Muscle layer of colon (tissue), 2 donors: ENCODE data around the gene TP53BP2.

Experiments used
- H3K27ac ChIP-seq: one replicate; pipeline ENCODE4 v1.7.0; 2013; ENCODE audit warnings: low read depth, mild to moderate bottlenecking, low read length, moderate library complexity
- H3K27me3 ChIP-seq, 2 donors: one replicate each; pipeline ENCODE4 v1.7.0; 2013; ENCODE audit warnings: low read length in 2 of 2, mild to moderate bottlenecking in 2 of 2; ENCODE audit not compliant: insufficient read depth in 2 of 2, control insufficient read depth in 1 of 2
- H3K36me3 ChIP-seq: one replicate; pipeline ENCODE4 v1.7.0; 2013; ENCODE audit warnings: mild to moderate bottlenecking, low read length; ENCODE audit not compliant: insufficient read depth
- H3K4me1 ChIP-seq: one replicate; pipeline ENCODE4 v1.7.0; 2013; ENCODE audit warnings: mild to moderate bottlenecking, low read length; ENCODE audit not compliant: insufficient read depth
- H3K4me3 ChIP-seq, 2 donors: one replicate each; pipeline ENCODE4 v1.7.0; 2013; ENCODE audit warnings: low read length in 2 of 2, low read depth in 1 of 2, mild to moderate bottlenecking in 1 of 2, moderate library complexity in 1 of 2
- H3K9ac ChIP-seq: one replicate; pipeline ENCODE4 v1.7.0; 2013; ENCODE audit warnings: low read length
- H3K9me3 ChIP-seq: one replicate; pipeline ENCODE4 v1.7.0; 2013; ENCODE audit warnings: mild to moderate bottlenecking, low read length
- donor health status: abdominal sarcoma.
- donor health status: Adenocarcinoma of cecum.

The TP53BP2 gene

GRCh38 chr1:223765719-223766340, 79.9 kb downstream of the TP53BP2 start:
- no peak overlapping the region for H3K27ac ChIP-seq
- H3K9ac ChIP-seq, result no peak overlapping the region

GRCh38 chr1:223765036-223765718, 80.6 kb downstream of the TP53BP2 start:
- Histone ChIP-seq H3K9me3 (no peaks in the 10 kb centered on the region), H3K27ac (no peak overlapping the region), H3K9ac (no peak overlapping the region), H3K4me1 (no peaks in the 10 kb centered on the region), H3K4me3 (no peak overlapping the region), H3K27me3 (no peaks in the 10 kb centered on the region), H3K36me3 (peaks cover 67% of the 10 kb centered on the region)

More at GRCh38 chr1:223765719-223766340, 79.9 kb downstream of the TP53BP2 start:
- Histone ChIP-seq H3K36me3 (peaks cover 67% of the 10 kb centered on the region), H3K4me3 (no peak overlapping the region), H3K4me1 (peaks cover 2% of the 10 kb centered on the region), H3K27me3 (no peaks in the 10 kb centered on the region), H3K9me3 (no peaks in the 10 kb centered on the region)

GRCh38 chr1:223763881-223764280, 81.9 kb downstream of the TP53BP2 start:
- no peak overlapping the region for H3K9ac ChIP-seq

GRCh38 chr1:223763251-223763650, 82.5 kb downstream of the TP53BP2 start:
- Histone ChIP-seq H3K9me3 (no peaks in the 10 kb centered on the region), H3K36me3 (peaks cover 67% of the 10 kb centered on the region), H3K27me3 (no peaks in the 10 kb centered on the region), H3K9ac (no peak overlapping the region), H3K4me3 (no peak overlapping the region), H3K27ac (no peak overlapping the region), H3K4me1 (no peaks in the 10 kb centered on the region)

More at GRCh38 chr1:223763881-223764280, 81.9 kb downstream of the TP53BP2 start:
- Histone ChIP-seq H3K36me3 (peaks cover 65% of the 10 kb centered on the region), H3K4me1 (no peaks in the 10 kb centered on the region), H3K27ac (no peak overlapping the region), H3K4me3 (no peak overlapping the region), H3K9me3 (no peaks in the 10 kb centered on the region), H3K27me3 (no peaks in the 10 kb centered on the region)

GRCh38 chr1:223761411-223761810, 84.3 kb downstream of the TP53BP2 start:
- Histone ChIP-seq H3K9me3 (no peaks in the 10 kb centered on the region), H3K27ac (no peak overlapping the region), H3K9ac (no peak overlapping the region), H3K4me1 (no peaks in the 10 kb centered on the region), H3K4me3 (no peak overlapping the region), H3K27me3 (no peaks in the 10 kb centered on the region), H3K36me3 (peaks cover 77% of the 10 kb centered on the region)

- no peak overlapping the region for H3K27ac ChIP-seq
- no peak overlapping the region for H3K9ac ChIP-seq
- H3K27me3 ChIP-seq, result no peaks in the 10 kb centered on the region
- no peaks in the 10 kb centered on the region for H3K4me1 ChIP-seq
- no peak overlapping the region for H3K4me3 ChIP-seq
- peaks cover 73% of the 10 kb centered on the region for H3K36me3 ChIP-seq
- no peaks in the 10 kb centered on the region for H3K9me3 ChIP-seq
Observed at GRCh38 chr1:223760833-223761232, 84.9 kb downstream of the TP53BP2 start.

GRCh38 chr1:223759273-223759672, 86.5 kb downstream of the TP53BP2 start:
- Histone ChIP-seq H3K27me3 (no peaks in the 10 kb centered on the region), H3K36me3 (peaks cover 69% of the 10 kb centered on the region)

GRCh38 chr1:223758734-223759133, 87.0 kb downstream of the TP53BP2 start:
- Histone ChIP-seq H3K27me3 (no peaks in the 10 kb centered on the region), H3K4me1 (no peaks in the 10 kb centered on the region), H3K27ac (no peak overlapping the region), H3K9ac (no peak overlapping the region), H3K9me3 (no peaks in the 10 kb centered on the region), H3K36me3 (peaks cover 67% of the 10 kb centered on the region), H3K4me3 (no peak overlapping the region)

More at GRCh38 chr1:223759273-223759672, 86.5 kb downstream of the TP53BP2 start:
- no peaks in the 10 kb centered on the region for H3K4me1 ChIP-seq
- no peak overlapping the region for H3K27ac ChIP-seq
- H3K9me3 ChIP-seq, result no peaks in the 10 kb centered on the region
- H3K4me3 ChIP-seq, result no peak overlapping the region
- H3K9ac ChIP-seq, result no peak overlapping the region

GRCh38 chr1:223756806-223757700, 88.7 kb downstream of the TP53BP2 start:
- Histone ChIP-seq H3K4me3 (no peak overlapping the region), H3K27ac (no peak overlapping the region), H3K36me3 (peaks cover 68% of the 10 kb centered on the region), H3K9me3 (no peaks in the 10 kb centered on the region), H3K4me1 (no peaks in the 10 kb centered on the region), H3K27me3 (no peaks in the 10 kb centered on the region), H3K9ac (no peak overlapping the region)

- H3K9ac ChIP-seq, result no peak overlapping the region
- no peaks in the 10 kb centered on the region for H3K9me3 ChIP-seq
- H3K27ac ChIP-seq, result no peak overlapping the region
- H3K36me3 ChIP-seq, result peaks cover 69% of the 10 kb centered on the region
- H3K4me3 ChIP-seq, result no peak overlapping the region
- no peaks in the 10 kb centered on the region for H3K4me1 ChIP-seq
- no peaks in the 10 kb centered on the region for H3K27me3 ChIP-seq
Observed at GRCh38 chr1:223755992-223756775, 89.6 kb downstream of the TP53BP2 start.

- Histone ChIP-seq H3K4me1 (no peaks in the 10 kb centered on the region), H3K4me3 (no peak overlapping the region), H3K9me3 (no peaks in the 10 kb centered on the region), H3K27me3 (no peaks in the 10 kb centered on the region), H3K27ac (no peak overlapping the region), H3K36me3 (peaks cover 69% of the 10 kb centered on the region), H3K9ac (no peak overlapping the region)
Observed at GRCh38 chr1:223755432-223755792, 90.3 kb downstream of the TP53BP2 start.
